Measurements from ENCODE around the gene PMAIP1.

The PMAIP1 gene

DNA sequence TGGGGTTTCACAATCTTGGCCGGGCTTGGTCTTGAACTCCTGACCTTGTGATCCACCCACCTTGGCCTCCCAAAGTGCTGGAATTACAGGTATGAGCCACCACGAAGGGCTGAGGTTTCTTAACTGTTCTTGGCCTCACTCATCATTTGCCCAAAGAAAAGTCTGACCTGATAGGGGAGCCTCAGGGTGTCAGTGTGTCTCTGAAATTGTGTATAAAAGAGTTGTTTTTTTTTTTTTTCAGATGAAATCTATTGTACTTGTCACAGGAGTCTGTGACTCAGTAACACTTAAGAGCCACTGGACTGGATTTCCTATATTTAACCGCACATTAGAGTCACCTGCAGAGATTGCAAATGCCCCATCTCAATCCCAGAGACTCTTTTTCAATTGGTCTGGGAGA is 16.9 kb downstream of the PMAIP1 start:
- Histone ChIP-seq H3K9ac (ENCODE audit: low read length) (no peak overlapping the region), H3F3A (ENCODE audit: insufficient read depth) (no peaks in the 10 kb centered on the region), H3K79me2 (ENCODE audit: insufficient read depth, low read length) (no peaks in the 10 kb centered on the region), H3K4me2 (ENCODE audit: low read depth, low read length, poor library complexity, severe bottlenecking) (no peak overlapping the region), H3K4me3 (ENCODE audit: insufficient read depth, low read length, poor library complexity, severe bottlenecking) (no peak overlapping the region), H3K9me2 (replicated peaks; ENCODE audit: insufficient read depth, low read length) (no peaks in the 10 kb centered on the region), H3K27ac (ENCODE audit: low read depth, low read length) (no peak overlapping the region), H3K27me3 (ENCODE audit: low read length) (no peaks in the 10 kb centered on the region), H3K9me3 (ENCODE audit: insufficient read depth, low read length) (no peaks in the 10 kb centered on the region), H4K20me1 (ENCODE audit: low read depth, low read length) (no peaks in the 10 kb centered on the region), H3K36me3 (ENCODE audit: low read length) (no peaks in the 10 kb centered on the region), H2AFZ (ENCODE audit: low read depth, low read length, severe bottlenecking) (no peak overlapping the region)
- TF ChIP-seq, protein P1, sequence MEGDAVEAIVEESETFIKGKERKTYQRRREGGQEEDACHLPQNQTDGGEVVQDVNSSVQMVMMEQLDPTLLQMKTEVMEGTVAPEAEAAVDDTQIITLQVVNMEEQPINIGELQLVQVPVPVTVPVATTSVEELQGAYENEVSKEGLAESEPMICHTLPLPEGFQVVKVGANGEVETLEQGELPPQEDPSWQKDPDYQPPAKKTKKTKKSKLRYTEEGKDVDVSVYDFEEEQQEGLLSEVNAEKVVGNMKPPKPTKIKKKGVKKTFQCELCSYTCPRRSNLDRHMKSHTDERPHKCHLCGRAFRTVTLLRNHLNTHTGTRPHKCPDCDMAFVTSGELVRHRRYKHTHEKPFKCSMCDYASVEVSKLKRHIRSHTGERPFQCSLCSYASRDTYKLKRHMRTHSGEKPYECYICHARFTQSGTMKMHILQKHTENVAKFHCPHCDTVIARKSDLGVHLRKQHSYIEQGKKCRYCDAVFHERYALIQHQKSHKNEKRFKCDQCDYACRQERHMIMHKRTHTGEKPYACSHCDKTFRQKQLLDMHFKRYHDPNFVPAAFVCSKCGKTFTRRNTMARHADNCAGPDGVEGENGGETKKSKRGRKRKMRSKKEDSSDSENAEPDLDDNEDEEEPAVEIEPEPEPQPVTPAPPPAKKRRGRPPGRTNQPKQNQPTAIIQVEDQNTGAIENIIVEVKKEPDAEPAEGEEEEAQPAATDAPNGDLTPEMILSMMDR (IDR thresholded peaks at IDR 0.05; ENCODE audit: insufficient read depth, low read length, poor library complexity, severe bottlenecking): no peak
- no peak for TF ChIP-seq EZH2phosphoT487 (conservative IDR thresholded peaks at IDR 0.05; ENCODE audit: low read length)

DNA sequence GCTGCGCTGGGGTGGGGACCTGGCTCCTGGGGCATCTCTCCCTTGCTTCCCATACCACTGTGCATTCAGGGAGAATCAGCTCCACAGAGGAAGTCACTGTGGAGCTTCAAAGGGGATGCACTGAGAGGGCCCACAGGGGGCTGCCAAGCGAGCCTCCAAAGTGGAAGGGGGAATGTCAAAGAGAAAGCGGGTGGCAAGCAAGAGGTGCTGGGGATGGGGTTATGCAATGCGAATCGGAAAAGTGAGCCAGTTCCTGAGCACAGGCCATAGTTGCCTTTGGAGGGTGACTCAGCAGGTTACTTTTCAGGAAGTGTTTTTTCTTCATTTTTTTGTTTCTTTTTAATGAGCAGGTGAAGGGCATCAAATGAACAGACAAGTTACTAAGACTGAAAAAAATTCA is 17.6 kb downstream of the PMAIP1 start:
- Histone ChIP-seq H3K9ac (ENCODE audit: low read length) (no peak overlapping the region), H3K79me2 (ENCODE audit: insufficient read depth, low read length) (no peaks in the 10 kb centered on the region), H3K27ac (ENCODE audit: low read depth, low read length) (no peak overlapping the region), H3K4me3 (ENCODE audit: insufficient read depth, low read length, poor library complexity, severe bottlenecking) (no peak overlapping the region), H3K27me3 (ENCODE audit: low read length) (no peaks in the 10 kb centered on the region), H3F3A (ENCODE audit: insufficient read depth) (no peaks in the 10 kb centered on the region), H3K9me2 (replicated peaks; ENCODE audit: insufficient read depth, low read length) (no peaks in the 10 kb centered on the region), H3K36me3 (ENCODE audit: low read length) (no peaks in the 10 kb centered on the region), H3K4me2 (ENCODE audit: low read depth, low read length, poor library complexity, severe bottlenecking) (no peak overlapping the region), H3K9me3 (ENCODE audit: insufficient read depth, low read length) (no peaks in the 10 kb centered on the region), H2AFZ (ENCODE audit: low read depth, low read length, severe bottlenecking) (no peak overlapping the region), H4K20me1 (ENCODE audit: low read depth, low read length) (no peaks in the 10 kb centered on the region)
- no peak for TF ChIP-seq EZH2phosphoT487 (conservative IDR thresholded peaks at IDR 0.05; ENCODE audit: low read length)
- TF ChIP-seq, protein P1 (IDR thresholded peaks at IDR 0.05; ENCODE audit: insufficient read depth, low read length, poor library complexity, severe bottlenecking): no peak

DNA sequence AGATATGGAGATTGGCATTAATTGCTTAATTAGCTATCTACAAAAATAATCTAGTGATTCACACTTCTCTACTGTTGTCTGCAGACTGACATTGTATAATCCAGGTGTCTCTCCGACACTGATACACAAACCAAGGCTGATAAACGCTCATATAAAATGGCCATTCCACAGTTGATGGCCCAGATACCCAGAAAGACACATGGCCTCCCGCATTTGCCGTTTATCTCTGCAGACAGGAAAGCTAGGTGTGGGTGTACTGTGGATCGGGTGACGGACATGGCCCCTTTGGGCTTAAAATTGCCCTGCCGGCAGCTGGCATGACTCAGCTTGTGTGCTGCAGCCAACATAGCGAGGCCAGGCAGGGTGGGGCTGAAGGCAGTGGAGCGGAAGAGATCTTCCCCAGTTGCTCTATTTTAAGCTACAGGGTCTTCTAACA is 18.5 kb downstream of the PMAIP1 start:
- H3K4me3 ChIP-seq (ENCODE audit: insufficient read depth, low read length, poor library complexity, severe bottlenecking): no peak overlapping the region
- no peaks in the 10 kb centered on the region for H3K9me3 ChIP-seq (ENCODE audit: insufficient read depth, low read length)
- H3K79me2 ChIP-seq (ENCODE audit: insufficient read depth, low read length): no peaks in the 10 kb centered on the region
- no peaks in the 10 kb centered on the region for H3K27me3 ChIP-seq (ENCODE audit: low read length)
- H3K27ac ChIP-seq (ENCODE audit: low read depth, low read length): no peak overlapping the region
- no peak for TF ChIP-seq EZH2phosphoT487 (conservative IDR thresholded peaks at IDR 0.05; ENCODE audit: low read length)
- TF ChIP-seq, protein P1 (IDR thresholded peaks at IDR 0.05; ENCODE audit: insufficient read depth, low read length, poor library complexity, severe bottlenecking): no peak
- peak overlapping the region; percentile 31 for H2AFZ ChIP-seq (ENCODE audit: low read depth, low read length, severe bottlenecking)
- no peaks in the 10 kb centered on the region for H3K36me3 ChIP-seq (ENCODE audit: low read length)
- no peaks in the 10 kb centered on the region for H4K20me1 ChIP-seq (ENCODE audit: low read depth, low read length)
- H3K9ac ChIP-seq (ENCODE audit: low read length): no peak overlapping the region
- no peaks in the 10 kb centered on the region for H3K9me2 ChIP-seq (replicated peaks; ENCODE audit: insufficient read depth, low read length)
- H3K4me2 ChIP-seq (ENCODE audit: low read depth, low read length, poor library complexity, severe bottlenecking): peak overlapping the region; percentile 22
- no peaks in the 10 kb centered on the region for H3F3A ChIP-seq (ENCODE audit: insufficient read depth)
